Chondrocyte (in vitro differentiated cells): ENCODE data around the gene GOLGA8B. TPM values are rescaled to one million over a fixed set of nuclear protein-coding genes. Genes with fewer than 3 reads are reported as not detected.
"Not testable (repeated sequence)": the region's sequence is repeated elsewhere in the genome, so short reads cannot be mapped to it uniquely, and the experiment has no call there.

ENCODE experiments used
- DNase-seq: peaks from one replicate; pipeline ENCODE4 v3.0.0; 2021; ENCODE audit warnings: mixed read lengths, low spot score
- H3K27ac Mint-ChIP-seq: one replicate; pipeline ENCODE4 v1.8.0; 2021; ENCODE audit warnings: mild to moderate bottlenecking, moderate library complexity, mixed read lengths; ENCODE audit not compliant: unreplicated experiment
- H3K27me3 Mint-ChIP-seq: 2 replicates; pipeline ENCODE4 v1.8.0; 2021; ENCODE audit warnings: low read depth, mixed read lengths
- H3K36me3 Mint-ChIP-seq: 2 replicates; pipeline ENCODE4 v1.8.0; 2021; ENCODE audit warnings: low read depth, mixed read lengths
- H3K4me1 Mint-ChIP-seq: 2 replicates; pipeline ENCODE4 v1.8.0; 2021; ENCODE audit warnings: low read depth, mild to moderate bottlenecking, mixed read lengths
- H3K4me3 Mint-ChIP-seq: one replicate; pipeline ENCODE4 v1.8.0; 2021; ENCODE audit warnings: mild to moderate bottlenecking, moderate library complexity, mixed read lengths; ENCODE audit not compliant: unreplicated experiment
- H3K9me3 Mint-ChIP-seq: 2 replicates; pipeline ENCODE4 v1.8.0; 2021; ENCODE audit warnings: low read depth, mixed read lengths
- total RNA-seq: library from RNA; stranded (reverse); gene quantifications from 3 replicates; pipeline ENCODE4 v1.2.1, GENCODE V29; 2021

Gene GOLGA8B
- total RNA-seq, 1 donor from 2014 or later: 42.8 TPM

- DNase-seq, H3K4me3 Mint-ChIP-seq, H3K36me3 Mint-ChIP-seq, H3K4me1 Mint-ChIP-seq, H3K27me3 Mint-ChIP-seq, H3K27ac Mint-ChIP-seq, H3K9me3 Mint-ChIP-seq: not testable (repeated sequence)
These were observed 29.3 kb downstream of the GOLGA8B start for GRCh38 chr15:34554126-34554525.

GRCh38 chr15:34550129-34550528, 33.3 kb downstream of the GOLGA8B start:
- not testable (repeated sequence) for H3K4me1 Mint-ChIP-seq, H3K36me3 Mint-ChIP-seq, H3K27me3 Mint-ChIP-seq, H3K4me3 Mint-ChIP-seq, H3K9me3 Mint-ChIP-seq, H3K27ac Mint-ChIP-seq, DNase-seq

- not testable (repeated sequence) for H3K36me3 Mint-ChIP-seq, H3K27me3 Mint-ChIP-seq, DNase-seq, H3K9me3 Mint-ChIP-seq, H3K27ac Mint-ChIP-seq, H3K4me3 Mint-ChIP-seq, H3K4me1 Mint-ChIP-seq
These were observed 34.1 kb downstream of the GOLGA8B start for GRCh38 chr15:34549381-34549809.

GRCh38 chr15:34543860-34544649, 39.4 kb downstream of the GOLGA8B start:
- H3K4me3 Mint-ChIP-seq, DNase-seq, H3K27me3 Mint-ChIP-seq, H3K4me1 Mint-ChIP-seq, H3K36me3 Mint-ChIP-seq, H3K9me3 Mint-ChIP-seq, H3K27ac Mint-ChIP-seq: not testable (repeated sequence)

GRCh38 chr15:34535857-34536256, 47.6 kb downstream of the GOLGA8B start:
- not testable (repeated sequence) for H3K4me1 Mint-ChIP-seq, H3K27ac Mint-ChIP-seq, H3K4me3 Mint-ChIP-seq, H3K9me3 Mint-ChIP-seq, H3K36me3 Mint-ChIP-seq, H3K27me3 Mint-ChIP-seq, DNase-seq

Other genes with a start within 250 kb of the GOLGA8B start
- 20.0 to 25.5 TPM (median 20.8 TPM) in 3 replicates for gene SLC12A6, start 245.9 kb downstream of the GOLGA8B start, total RNA-seq
- 152 to 166 TPM (median 158 TPM) in 3 replicates for gene NOP10, start 240.5 kb downstream of the GOLGA8B start, total RNA-seq
- not detected in 3 replicates for gene NUTM1, start 240.3 kb downstream of the GOLGA8B start, total RNA-seq
- gene LPCAT4, start 216.5 kb downstream of the GOLGA8B start, total RNA-seq: 30.4 to 36.1 TPM (median 32.1 TPM) in 3 replicates
- gene GOLGA8A, start 145.8 kb downstream of the GOLGA8B start, total RNA-seq: 106 to 116 TPM (median 106 TPM) in 3 replicates
- not detected in 3 replicates for gene GJD2, start 171.3 kb upstream of the GOLGA8B start, total RNA-seq
- 6.2 to 19.5 TPM (median 7.1 TPM) in 3 replicates for gene ACTC1, start 211.9 kb upstream of the GOLGA8B start, total RNA-seq